H4 (cell line): ENCODE measurements around the gene C1QTNF4. TPM values are rescaled to one million over a fixed set of nuclear protein-coding genes. Genes with fewer than 3 reads are reported as not detected.
A peak's percentile ranks its signal among the peaks of the same experiment; 100 is the strongest.
"Not testable (repeated sequence)": the region's sequence is repeated elsewhere in the genome, so short reads cannot be mapped to it uniquely, and the experiment has no call there.

Experiments used
- DNase-seq: peaks from one replicate; pipeline ENCODE4 v3.0.0-alpha.2; 2015; ENCODE audit warnings: low spot score
- total RNA-seq: library from RNA; depleted of rRNA; stranded (reverse); fragments of >200 nt; shearing (Covaris generic); gene quantifications from 2 replicates; pipeline ENCODE4 v1.2.3, GENCODE V29; 2014; rRNA removed

C1QTNF4 gene
- total RNA-seq = not detected in 2 replicates

DNA sequence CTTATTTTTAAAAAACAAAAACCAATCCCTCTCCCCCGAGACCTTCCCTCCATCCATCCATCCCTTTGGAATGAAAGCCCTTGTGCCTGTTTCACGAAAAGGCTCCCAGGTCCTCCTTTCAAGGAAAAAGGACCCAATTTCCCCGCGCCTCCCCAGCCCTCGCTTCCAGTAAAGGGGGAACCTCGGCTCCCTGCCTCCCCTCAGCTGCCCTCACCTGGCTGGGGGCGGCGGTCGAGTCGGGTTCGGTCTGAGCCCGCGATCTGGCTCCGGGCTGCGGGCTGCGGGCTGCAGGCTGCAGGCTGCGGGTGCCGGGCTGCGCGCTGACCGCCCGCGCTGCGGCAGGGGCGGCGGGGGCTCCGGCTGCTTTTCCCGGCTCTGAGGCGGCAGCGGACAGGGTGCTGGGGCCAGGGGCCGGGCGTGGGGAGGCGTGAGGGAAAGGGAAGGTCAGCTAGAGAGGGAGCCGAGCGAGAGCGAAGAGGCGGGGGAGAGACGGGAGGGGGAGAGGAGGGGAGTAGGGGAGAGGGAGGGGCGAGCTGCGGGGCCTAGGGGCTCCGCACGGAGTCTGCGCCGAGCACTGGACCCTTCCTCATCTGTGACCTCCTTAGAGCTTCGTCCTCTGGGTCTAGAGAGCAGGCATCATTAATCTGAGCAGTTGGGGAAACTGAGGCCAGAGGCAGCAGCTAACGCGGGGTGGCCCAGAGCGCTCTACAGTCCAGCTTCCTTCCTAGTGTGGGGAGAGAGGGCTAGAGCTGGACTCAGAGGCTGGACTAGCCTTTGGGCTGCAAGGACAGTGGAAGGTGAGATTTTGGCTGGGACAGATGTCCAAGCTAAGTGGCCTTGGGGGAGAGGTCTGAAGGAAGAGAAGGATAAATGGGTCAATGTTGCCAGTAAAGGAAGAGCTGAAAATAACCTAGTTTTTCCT is at the start of gene C1QTNF4:
Gene C1QTNF4 (minus strand): TSS at position 478 of the 922 bp plus-strand sequence. CDS start 3,601 bp downstream, outside the sequence.
- no peak for DNase-seq

DNA sequence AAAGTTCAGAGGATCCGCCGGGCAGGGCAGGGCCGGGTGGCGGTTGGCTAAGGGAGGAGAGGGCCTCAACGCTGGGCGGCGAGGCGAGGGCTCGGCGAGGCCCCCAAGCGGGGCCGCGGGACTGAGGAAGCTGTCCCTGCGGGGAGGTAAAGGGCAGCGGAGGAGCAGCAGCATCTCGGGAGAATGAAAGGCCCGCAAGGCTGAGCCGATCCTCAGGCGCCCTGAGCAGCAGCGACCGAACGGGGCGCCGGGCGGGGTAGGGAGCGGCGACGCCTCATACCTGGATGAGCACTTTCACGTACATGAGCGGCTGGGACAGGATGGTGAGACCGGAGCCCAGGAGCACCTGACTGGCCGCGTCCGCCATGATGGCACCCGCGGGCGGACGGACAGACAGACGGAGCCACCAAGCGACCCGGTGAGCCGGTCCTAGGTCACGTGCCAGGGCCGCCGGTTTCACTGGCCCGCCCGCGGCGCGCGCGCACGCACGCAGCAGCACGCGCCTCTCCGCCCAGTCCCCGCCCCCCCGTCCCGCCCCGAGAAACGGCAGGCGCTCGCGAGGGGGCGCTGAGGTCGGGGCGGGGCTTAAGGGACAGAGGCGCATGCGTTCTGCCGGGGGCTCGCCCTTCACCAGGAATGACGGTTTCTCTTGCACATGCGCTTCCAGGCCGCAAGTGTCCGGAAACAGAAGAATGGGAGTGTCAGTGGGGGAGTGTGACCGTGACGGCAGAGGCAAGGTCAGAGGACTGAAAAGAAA is 48.1 kb upstream of the C1QTNF4 start, which contains the start of gene MTCH2:
Gene MTCH2 (minus strand): TSS at position 461 of the 757 bp plus-strand sequence. CDS start 94 bp downstream, at position 367.
- DNase-seq = peak; percentile 96

DNA sequence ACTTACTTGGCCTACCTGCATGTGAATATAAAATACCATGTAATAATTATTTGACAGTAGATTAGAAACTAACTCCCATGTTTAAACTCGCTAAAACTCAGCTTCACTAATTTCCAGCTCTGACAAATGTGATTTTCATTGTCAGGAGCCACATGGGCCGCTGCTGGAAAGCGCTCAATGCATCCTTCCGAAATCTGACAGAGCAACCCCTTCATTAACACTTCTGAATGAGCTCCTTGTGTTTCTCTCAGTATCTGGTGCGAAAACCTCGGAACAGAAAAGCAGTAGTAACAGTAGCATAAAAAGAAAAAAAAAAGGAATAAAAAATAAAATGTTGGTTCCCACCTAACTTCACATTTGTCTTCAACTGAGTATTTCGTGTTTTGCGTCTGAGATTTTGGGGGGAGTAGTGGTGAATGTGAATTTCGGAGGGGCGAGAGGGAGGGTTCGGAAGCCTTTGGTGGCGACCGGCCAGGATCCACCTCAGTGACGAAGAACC is 47.4 kb upstream of the C1QTNF4 start:
- no peak for DNase-seq

DNA sequence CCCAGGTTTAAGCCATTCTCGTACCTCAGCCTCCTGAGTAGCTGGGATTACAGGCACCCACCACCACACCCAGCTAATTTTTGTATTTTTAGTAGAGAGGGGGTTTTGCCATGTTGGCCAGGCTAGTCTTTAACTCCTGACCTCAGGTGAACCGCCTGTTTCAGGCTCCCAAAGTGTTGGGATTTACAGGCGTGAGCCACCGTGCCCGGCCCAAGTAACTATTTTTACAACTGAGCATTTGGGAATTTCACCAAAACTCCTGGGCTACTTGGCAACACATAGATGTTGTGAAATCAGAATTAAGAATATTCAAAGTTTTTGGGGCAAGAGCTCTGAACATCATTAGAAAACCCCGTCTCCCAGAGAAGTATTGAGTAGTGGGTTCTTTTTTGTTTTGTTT is 46.3 kb upstream of the C1QTNF4 start:
- not testable (repeated sequence) for DNase-seq

DNA sequence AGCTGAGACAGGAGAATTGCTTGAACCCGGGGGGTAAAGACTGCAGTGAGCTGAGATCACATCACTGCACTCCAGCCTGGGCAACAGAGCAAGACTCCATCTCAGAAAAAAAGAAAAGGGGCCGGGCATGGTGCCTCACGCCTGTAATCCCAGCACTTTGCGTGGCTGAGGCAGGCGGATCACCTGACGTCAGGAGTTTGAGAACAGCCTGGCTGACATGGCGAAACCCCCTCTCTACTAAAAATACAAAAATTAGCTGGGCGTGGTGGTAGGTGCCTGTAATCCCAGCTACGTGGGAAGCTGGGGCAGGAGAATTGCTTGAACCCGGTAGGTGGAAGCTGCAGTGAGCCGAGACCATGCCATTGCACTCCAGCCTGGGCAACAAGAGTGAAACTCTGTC is 42.1 kb upstream of the C1QTNF4 start:
- DNase-seq = not testable (repeated sequence)

DNA sequence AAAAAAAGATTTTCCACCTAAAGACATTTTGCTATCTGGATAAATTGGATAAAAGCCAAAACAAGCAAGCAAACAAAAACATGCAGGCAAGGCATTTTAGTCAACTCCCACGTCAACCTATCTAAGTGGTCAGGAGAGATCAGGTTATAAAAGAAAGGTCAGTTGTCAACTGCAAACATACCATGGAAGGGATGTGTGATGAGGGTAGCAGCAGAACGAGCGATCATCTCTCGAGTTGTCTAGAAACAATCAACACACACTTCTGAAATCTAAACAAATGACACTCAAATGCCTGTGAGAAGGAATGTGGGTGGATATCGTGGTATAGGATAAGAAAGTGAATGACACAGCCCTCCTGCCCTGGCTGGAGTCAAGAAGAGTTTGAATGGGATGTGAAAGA is 37.3 kb upstream of the C1QTNF4 start:
- DNase-seq = no peak

DNA sequence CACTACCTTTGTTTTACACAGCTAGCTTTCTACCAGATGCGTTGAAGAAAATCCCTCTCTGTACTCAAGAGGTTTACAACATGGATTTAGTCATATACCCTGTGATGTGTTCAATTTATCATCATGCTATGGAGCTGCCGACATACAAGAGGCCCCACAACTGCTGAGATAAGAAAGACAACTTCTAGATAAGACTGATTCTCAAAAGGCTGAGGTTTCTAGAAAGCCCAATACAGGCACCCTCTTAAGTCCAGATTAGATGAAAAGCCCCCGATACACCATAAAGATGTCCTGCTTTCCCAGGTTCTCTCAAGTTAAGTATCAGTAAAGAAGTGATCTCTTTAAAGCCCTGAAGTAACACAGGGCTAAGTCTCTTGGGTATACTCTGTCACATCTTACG is 33.8 kb upstream of the C1QTNF4 start:
- DNase-seq = no peak

DNA sequence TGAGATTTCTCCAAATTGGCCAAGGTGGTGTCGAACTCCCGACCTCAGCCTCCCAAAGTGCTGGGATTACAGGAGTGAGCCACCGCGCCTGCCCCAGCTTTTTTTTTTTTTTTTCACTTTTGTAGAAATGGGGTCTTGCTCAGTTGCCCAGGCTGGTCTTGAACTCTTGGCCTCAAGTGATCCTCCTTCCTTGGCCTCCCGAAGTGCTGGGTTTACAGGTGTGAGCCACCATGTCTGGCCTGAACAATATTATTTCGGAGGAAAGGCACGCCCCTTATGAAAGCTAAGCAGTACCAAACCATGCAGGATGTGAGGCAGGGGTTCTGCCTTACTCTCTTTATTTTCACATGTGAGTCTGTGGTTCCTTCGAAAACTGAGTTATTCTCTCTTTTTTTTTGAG is 32.0 kb upstream of the C1QTNF4 start:
- no peak for DNase-seq

DNA sequence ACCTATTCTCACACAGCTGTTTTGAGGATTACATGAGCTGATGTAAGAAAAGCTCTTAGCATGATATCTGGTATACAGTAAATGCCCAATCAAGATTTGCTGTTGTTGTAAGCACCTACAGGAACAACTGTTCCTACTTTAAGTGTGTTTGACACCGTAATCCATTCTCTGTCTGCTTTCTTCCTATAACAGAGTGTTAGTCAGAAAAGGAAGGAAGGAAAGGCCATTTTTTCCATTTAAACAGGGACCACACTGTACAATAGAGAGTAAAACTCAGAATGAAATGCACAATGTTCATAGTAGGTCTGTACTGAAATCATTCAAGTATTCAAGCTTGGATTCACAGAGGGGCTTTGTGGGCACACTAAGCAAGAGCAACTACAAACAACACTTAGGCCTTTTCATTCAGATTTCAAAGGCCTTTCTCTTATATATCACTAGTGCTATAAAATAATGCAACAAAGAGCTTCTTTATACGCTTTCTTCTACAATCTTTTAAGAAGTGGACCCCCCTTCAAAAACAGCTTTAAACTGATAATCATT is 26.7 kb upstream of the C1QTNF4 start:
- no peak for DNase-seq

DNA sequence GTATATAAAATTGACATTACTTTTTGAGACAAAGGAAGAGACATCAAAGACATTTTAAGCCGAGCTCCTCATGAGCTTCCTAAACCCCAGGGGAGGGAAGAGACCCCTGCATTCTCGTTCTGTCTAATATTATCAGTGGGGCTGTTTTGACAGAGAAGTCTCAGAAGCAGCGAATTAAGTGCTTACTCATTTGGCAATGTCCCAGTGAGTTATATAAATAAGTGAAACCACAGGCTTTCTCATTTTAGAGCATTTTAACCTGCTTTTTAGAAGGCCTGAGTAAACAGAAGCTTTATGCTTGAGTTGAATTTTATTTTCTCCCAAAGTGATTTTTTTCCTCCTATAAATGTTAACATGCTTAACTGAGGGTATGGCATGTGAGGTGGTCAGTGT is 23.2 kb upstream of the C1QTNF4 start:
- DNase-seq = peak; percentile 64

DNA sequence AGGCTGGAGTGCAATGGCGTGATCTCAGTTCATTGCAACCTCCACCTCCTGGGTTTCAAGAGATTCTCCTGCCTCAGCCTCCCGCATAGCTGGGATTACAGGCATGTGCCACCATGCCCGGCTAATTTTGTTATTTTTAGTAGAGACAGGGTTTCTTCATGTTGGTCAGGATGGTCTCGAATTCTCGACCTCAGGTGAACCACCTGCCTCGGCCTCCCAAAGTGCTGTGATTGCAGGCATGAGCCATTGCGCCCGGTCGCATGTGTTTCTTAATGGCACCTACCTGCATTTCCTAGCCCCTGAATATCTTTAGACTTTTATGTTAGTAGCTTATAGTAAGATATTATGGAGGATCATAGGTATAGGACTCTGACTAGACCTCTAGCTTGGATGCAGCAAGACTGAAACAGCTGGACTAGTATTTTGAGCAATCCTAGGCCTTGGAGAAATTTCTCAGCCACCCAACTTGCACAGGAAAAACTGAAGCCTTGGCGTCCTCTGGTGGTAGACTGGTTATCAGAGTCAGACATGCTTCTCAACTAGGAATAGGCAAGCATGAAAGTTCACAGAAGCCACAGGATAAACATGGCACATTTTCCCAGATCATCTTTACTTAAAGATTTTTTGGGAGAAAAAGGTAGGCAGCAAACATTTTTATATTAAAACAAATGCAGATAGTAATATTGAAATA is 22.7 kb upstream of the C1QTNF4 start:
- peak; percentile 56 for DNase-seq

DNA sequence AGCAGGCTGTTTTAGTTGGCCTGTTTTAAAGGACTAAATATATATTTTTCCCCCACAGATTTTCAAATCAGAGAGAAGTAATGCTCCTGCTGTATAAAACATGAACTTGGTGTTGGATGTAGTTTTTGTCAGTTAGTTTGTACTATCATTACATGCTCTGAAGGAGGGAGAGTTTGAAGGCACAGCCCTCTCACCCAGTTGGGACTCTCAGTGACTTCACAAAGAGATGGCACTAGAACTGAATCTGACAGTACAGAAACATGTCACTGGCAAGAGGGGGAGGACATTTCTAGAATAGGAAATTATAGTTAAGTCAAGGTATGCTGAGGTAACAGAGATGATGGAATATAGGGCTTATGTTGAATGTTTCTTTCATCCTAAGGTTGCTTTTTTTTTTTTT is 21.0 kb upstream of the C1QTNF4 start:
- DNase-seq = no peak

DNA sequence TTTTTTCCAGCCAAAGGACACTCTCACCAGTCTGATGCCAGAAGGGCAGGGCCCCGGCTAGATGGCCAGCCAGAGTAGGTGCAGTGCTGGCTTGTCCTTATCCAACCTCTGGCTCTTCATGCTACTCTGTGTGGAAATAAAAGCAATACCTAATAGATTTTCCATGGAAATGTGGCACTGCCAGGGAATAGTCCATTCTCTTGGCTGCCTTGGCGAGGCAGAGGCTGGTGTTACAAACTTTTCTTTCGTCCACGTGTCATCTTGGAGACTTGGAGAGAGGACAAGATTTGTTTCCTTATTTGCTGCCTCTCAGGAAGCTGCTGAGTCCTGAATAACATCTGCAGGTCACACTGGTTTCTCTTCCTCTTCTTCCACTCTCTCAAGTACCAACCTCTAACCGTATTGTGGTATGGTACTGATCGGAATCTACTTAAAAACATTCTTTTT is 17.2 kb upstream of the C1QTNF4 start:
- no peak for DNase-seq

DNA sequence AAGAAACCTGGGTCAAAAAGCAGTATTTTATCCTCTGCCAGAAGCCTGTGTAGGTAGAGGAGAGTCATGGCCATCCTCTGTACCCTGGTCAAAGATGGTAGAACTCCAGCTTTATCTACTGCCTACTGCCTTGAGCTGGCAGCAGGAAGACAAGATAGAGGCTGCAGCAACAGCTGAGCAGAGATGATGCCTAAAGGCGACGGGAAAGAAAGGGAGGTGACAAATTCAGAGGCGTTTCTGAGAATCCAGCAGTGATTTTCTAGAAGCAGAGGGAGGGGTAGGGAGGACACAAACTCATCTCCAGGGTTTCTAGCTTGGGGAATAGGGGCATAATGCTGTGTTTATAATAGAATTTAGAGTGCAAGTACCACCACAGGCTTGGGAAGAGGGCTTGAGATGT is 15.5 kb upstream of the C1QTNF4 start:
- no peak for DNase-seq

DNA sequence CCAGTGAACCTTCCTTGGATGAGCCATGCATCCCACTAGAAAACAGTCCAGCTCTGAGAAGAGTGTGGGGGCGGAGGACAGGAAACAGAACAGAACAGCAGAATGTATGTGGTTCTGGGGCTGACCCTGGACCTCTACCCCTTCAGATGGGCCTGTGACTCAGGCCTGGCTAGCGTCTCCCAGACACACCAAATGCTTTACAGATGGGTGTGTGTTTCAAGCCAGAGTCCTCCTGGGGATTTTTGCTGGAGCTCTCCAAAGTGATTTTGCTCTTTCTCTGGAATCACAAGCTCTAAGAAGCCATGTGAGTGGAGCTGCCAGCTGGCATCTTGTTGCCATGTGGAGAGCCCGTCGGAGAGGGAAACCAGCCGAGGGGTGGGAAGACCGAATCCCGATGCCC is 13.2 kb upstream of the C1QTNF4 start:
- no peak for DNase-seq

DNA sequence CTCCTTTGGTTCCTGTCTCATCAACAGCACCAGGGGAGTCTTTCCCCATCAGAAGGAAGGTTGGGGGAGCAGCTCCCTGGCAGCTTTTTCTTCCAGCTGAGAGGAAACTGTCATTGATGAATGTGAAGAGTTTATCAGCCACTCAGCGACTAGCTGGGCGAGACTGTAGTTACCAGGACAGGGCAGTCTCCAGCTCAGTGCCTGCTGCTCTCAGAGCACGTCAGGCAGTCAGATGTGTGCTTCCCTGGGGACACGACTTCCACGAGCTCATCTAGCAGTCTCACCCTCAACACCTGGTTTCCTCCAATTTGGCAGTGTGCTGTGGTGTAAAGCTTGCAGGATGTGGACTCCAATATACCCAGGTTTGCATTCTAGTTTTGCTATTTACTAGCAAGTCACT is 12.5 kb upstream of the C1QTNF4 start:
- no peak for DNase-seq

DNA sequence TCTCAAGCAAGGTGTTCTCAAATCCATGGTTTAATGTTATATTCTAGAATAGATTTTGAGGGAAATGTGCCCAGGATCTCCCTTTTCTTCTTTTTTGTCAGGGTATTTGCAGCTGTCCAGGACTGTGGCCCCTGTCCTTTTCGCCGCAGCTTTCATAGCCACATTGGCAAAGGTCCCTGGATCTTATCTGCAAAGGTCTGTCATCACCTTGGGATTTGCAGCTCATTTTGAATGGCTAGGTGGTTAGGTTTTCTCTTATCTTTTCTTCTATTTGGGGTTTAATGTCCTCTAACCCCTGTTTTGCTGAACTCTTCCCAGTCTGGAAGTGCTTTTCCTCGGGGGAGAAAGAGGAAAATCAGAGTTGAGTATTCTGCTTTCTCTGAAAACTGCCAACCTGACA is 11.7 kb upstream of the C1QTNF4 start:
- DNase-seq = no peak

DNA sequence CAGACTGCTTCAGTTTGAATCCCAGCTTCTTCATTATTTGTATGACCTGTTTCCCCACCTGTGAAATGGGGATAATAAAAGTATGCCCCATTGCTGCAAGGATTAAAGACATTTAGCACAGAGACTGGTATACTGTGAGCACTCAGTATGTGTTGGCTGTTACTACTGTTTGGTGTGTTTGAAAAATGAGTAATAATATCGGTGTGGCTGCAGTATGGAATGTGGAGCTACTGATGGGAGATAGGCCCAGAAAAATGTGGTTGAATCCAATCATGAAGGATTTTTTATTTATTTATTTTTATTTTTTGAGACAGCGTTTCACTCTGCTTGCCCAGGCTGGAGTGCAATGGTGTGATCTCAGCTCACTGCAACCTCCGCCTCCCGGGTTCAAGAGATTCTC is 9.1 kb upstream of the C1QTNF4 start:
- DNase-seq = no peak

DNA sequence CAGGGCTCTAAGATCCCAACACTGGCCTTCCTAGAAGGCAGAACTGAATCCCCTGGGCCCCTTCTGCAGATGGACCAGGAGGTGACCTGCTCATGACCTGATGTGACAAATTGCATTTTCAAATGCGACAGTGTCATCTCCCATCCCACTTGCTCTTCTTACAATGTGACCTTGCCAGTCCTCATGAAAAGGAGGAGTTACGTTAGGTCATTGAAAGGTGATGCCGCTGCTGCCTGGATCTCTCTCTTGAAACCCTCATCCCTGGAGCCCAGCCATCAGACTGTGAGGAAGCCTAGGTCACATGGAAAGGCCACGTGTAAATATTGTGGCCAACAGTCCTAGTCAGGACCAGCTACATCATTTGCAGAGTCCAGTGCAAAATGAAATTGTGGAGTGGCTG is 5.7 kb upstream of the C1QTNF4 start:
- DNase-seq = no peak

DNA sequence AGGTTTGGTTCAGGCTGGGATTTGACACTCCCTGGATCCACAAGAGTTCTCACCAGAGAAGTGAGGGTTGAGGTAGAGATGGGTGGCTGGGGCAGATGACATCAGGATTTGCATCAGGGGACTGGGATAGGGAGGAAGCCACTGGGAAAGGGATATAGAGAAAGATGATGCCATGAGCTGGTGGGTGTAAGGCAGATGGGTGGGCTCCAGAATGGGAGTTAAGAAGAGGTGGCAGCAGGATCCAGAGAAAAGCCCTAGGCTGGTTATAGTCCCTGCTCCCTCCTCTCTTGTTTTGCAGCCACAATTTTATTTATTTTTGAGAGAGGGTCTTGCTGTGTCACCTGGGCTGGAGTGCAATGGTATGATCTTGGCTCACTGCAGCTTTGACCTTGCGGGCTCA is 1.8 kb upstream of the C1QTNF4 start:
- no peak for DNase-seq

DNA sequence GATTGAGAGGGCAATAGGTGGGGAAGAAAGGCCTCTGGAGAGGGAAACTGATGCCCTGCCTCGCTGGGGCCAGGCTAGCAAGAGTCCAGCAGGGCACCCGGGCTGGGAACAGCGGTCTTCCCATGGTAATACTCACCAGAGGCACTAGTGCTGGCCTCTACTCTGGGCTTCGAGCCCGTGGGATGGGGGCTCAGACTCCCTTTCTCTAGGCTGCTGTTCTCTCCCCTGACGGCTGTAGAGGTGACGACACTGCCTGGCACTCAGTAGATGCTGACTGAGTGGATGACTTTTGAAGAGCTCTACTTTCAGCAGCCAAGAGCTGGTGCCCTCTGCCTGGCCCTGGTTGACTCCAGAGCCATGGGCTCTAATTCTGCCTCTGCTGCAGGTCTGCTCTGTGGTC is 818 bp upstream of the C1QTNF4 start:
- no peak for DNase-seq

DNA sequence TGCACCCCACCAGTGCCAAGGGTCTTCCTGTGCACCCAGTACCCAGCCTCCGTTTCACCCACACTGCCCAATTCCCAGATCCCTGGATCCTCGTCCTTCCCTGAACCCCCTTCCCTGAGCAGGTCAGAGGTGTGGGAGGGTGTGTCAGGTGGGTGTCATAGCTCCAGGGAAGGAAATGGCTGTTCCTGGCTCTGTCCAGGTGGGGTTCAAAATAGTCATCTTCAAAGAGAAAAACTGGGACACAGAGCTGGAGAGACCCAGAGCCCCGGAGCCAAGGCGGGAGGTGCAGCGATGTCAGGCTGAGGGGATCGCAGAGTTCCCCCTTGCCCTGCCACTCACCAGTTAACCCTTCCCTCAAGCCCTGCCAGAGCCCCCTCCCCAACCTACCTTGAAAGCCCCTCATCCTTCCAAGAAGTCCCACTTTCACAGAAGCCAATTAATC is 698 bp downstream of the C1QTNF4 start:
- DNase-seq = no peak
